CD4-positive, alpha-beta T cell (primary cell): ENCODE results near the gene DGLUCY. TPM values are rescaled to one million over a fixed set of nuclear protein-coding genes. Genes with fewer than 3 reads are reported as not detected.
A peak's percentile ranks its signal among the peaks of the same experiment; 100 is the strongest.
"Not testable (repeated sequence)": the region's sequence is repeated elsewhere in the genome, so short reads cannot be mapped to it uniquely, and the experiment has no call there.

Experiments
- ATAC-seq: fragments of 200-7000 bp; cut with Tn5 transposase; one replicate; pipeline ENCODE4 v1.10.0; 2022; ENCODE audit warnings: mild to moderate bottlenecking; ENCODE audit not compliant: poor library complexity
- CTCF ChIA-PET: fragments of 350-600 bp; sonication (Branson Sonifier 250); formaldehyde crosslinking; loops from one replicate; lab custom pipeline; 2021; ENCODE audit warnings: antibody characterized with exemption, inconsistent platforms; lab: Charles Lee
- POLR2A ChIA-PET: fragments of 350-600 bp; sonication (Branson Sonifier 250); formaldehyde crosslinking; loops from one replicate; lab custom pipeline; 2021; ENCODE audit warnings: antibody characterized with exemption, inconsistent platforms; lab: Charles Lee
- DNase-seq, 14 experiments: peaks; one replicate each; pipeline ENCODE4 v3.0.0-alpha.2; 2013 to 2020; ENCODE audit warnings: mixed read lengths in 2 of 14
- H3K27ac ChIP-seq, 2 donors: one replicate each; pipeline versions ENCODE4 v1.5.1 to v1.7.0; 2013; ENCODE audit warnings: low read length in 2 of 2, low read depth in 1 of 2, mild to moderate bottlenecking in 1 of 2
- H3K27me3 ChIP-seq, 2 experiments: 1 replicate in 1 of 2; 2 replicates in 1 of 2; pipeline versions ENCODE4 v1.6.1 to v1.7.0; 2013; ENCODE audit warnings: low read length in 2 of 2, control low read depth in 1 of 2, mild to moderate bottlenecking in 1 of 2, moderate library complexity in 1 of 2; ENCODE audit not compliant: insufficient read depth in 2 of 2, control insufficient read depth in 1 of 2
- H3K36me3 ChIP-seq: one replicate; pipeline ENCODE4 v1.6.1; 2013; ENCODE audit warnings: low read length, control low read depth; ENCODE audit not compliant: insufficient read depth
- H3K4me1 ChIP-seq: one replicate; pipeline ENCODE4 v1.6.1; 2013; ENCODE audit warnings: low read length, control low read depth; ENCODE audit not compliant: insufficient read depth
- H3K4me3 ChIP-seq: one replicate; pipeline ENCODE4 v1.5.1; 2013; ENCODE audit warnings: mild to moderate bottlenecking, low read length, moderate library complexity
- H3K9me3 ChIP-seq, 2 experiments: 1 replicate in 1 of 2; 2 replicates in 1 of 2; pipeline versions ENCODE4 v1.6.1 to v1.7.0; 2013; ENCODE audit warnings: low read length in 2 of 2, mild to moderate bottlenecking in 2 of 2, control low read depth in 1 of 2, moderate library complexity in 1 of 2; ENCODE audit not compliant: control insufficient read depth in 1 of 2, insufficient read depth in 1 of 2
- H3K27ac Mint-ChIP-seq: one replicate; pipeline ENCODE4 v1.8.0; 2020; ENCODE audit warnings: mixed read lengths
- H3K27me3 Mint-ChIP-seq: one replicate; pipeline ENCODE4 v1.8.0; 2021; ENCODE audit warnings: mixed read lengths
- H3K36me3 Mint-ChIP-seq: one replicate; pipeline ENCODE4 v1.8.0; 2021; ENCODE audit warnings: low read depth, mixed read lengths
- H3K4me1 Mint-ChIP-seq: one replicate; pipeline ENCODE4 v1.8.0; 2021; ENCODE audit warnings: low read depth, mixed read lengths
- H3K4me3 Mint-ChIP-seq: one replicate; pipeline ENCODE4 v1.8.0; 2020; ENCODE audit warnings: mild to moderate bottlenecking, mixed read lengths
- H3K9me3 Mint-ChIP-seq: one replicate; pipeline ENCODE4 v1.8.0; 2020; ENCODE audit warnings: mixed read lengths
- intact Hi-C, 2 experiments: fragments of 100-400 bp; cut with DNase I in 1 of 2; cut with micrococcal nuclease in 1 of 2; formaldehyde crosslinking; loops; one replicate each; pipeline versions ENCODE4 v1.15.1 to v1.9.0; 2023 to 2025; cut with DNase I, micrococcal nuclease
- total RNA-seq, 174 experiments: library from RNA in 2 of 174; stranded (reverse) in 2 of 174; gene quantifications; one replicate each; pipeline ENCODE4 v1.2.3 and lab custom pipeline; 2021 to 2026
- TF ChIP-seq, protein P1 (sequence below): fragments of 200-600 bp; IDR thresholded peaks from one replicate; pipeline ENCODE4 v1.8.0; 2022; ENCODE audit warnings: antibody characterized with exemption, mild to moderate bottlenecking

Gene DGLUCY
- total RNA-seq, 2 experiments from 2014 or later, result 33.0 to 34.9 TPM

DNA sequence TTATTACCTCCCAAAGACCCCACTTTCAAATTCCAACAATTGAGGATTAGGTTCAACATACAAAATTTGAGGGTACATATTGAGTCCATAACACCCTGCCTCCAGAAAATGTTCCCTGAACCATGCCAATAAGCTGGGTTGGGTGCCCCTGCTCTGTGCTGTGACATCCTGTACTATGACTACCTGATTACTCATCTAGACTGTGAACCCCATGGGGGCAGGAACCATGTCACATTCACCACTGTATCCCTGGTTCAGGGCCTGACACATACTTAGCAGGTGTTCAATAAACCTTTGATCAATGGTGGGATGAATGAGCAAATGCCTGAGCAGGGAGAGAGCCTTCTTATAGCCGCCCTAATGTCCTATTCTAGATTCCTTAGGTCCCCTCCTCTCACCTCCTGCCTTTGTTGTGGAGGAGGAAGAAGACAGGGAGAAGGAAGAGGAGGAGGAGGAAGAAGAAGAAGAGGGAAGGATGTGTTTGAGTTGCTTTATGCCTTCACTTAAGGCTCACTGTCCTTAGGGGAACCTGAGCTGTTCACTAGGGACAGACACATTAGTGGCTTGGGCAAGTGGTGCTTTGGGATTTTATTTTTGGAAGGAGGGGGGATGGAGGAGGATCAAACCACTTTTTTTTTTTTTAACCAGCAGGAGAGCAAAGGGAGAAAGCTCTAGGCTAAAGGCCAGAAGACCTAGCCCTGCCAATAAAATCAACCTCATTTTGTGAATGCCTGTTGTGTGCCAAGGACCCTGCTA lies 109.3 kb downstream of the DGLUCY start:
- peaks cover 11% of the 10 kb centered on the region for H3K36me3 ChIP-seq
- POLR2A ChIA-PET, result interaction anchor here (1.2 kb wide), 1 partner anchor 45 kb away, joined by 4 read pairs; no protein-coding TSS in a partner anchor
- no peaks in the 10 kb centered on the region for H3K9me3 Mint-ChIP-seq

DNA sequence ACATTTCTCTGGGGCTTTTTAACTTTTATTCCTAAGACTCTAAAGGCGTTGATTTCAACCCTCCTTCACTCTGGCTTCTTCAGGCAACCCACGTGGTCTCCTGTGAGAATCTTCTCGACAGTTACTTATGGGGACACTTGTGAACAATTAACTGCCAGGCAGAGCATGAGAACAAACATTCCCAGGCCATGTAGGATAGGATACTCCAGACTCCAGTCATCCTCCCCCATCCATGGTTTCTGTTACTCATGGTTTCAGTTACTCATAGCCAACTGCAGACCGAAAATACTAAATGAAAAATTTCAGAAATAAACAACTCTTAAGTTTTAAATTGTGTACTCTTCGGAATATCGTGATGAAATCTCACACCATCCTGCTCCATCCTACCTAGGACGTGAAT lies 111.2 kb downstream of the DGLUCY start:
- H3K4me3 Mint-ChIP-seq, result no peak overlapping the region
- CTCF ChIA-PET, result no interaction called here
- no peak for DNase-seq
- H3K4me1 Mint-ChIP-seq, result peaks cover 91% of the 10 kb centered on the region
- Histone ChIP-seq H3K36me3 (peaks cover 11% of the 10 kb centered on the region), H3K27me3 (no peaks in the 10 kb centered on the region), H3K4me3 (no peak overlapping the region), H3K27ac (no peak overlapping the region), H3K4me1 (peaks cover 76% of the 10 kb centered on the region), H3K9me3 (no peaks in the 10 kb centered on the region)
- H3K36me3 Mint-ChIP-seq, result peaks cover 23% of the 10 kb centered on the region
- TF ChIP-seq, protein P1, sequence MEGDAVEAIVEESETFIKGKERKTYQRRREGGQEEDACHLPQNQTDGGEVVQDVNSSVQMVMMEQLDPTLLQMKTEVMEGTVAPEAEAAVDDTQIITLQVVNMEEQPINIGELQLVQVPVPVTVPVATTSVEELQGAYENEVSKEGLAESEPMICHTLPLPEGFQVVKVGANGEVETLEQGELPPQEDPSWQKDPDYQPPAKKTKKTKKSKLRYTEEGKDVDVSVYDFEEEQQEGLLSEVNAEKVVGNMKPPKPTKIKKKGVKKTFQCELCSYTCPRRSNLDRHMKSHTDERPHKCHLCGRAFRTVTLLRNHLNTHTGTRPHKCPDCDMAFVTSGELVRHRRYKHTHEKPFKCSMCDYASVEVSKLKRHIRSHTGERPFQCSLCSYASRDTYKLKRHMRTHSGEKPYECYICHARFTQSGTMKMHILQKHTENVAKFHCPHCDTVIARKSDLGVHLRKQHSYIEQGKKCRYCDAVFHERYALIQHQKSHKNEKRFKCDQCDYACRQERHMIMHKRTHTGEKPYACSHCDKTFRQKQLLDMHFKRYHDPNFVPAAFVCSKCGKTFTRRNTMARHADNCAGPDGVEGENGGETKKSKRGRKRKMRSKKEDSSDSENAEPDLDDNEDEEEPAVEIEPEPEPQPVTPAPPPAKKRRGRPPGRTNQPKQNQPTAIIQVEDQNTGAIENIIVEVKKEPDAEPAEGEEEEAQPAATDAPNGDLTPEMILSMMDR, result no peak
- H3K27ac Mint-ChIP-seq, result no peak overlapping the region
- intact Hi-C loops, result loop anchor here (5.0 kb wide), 2 partner anchors 33 to 37 kb away; no protein-coding TSS in a partner anchor
- ATAC-seq, result no peak
- H3K9me3 Mint-ChIP-seq, result no peaks in the 10 kb centered on the region
- no peaks in the 10 kb centered on the region for H3K27me3 Mint-ChIP-seq
- POLR2A ChIA-PET, result no interaction called here

More for the DNA sequence above, 109.3 kb downstream of the DGLUCY start:
- ATAC-seq (peak; percentile 30), DNase-seq (peak in 2 of 14 experiments; percentile 43 to 71)
- CTCF ChIA-PET, result no interaction called here
- intact Hi-C loops, result loop anchor here in 1 of 2 experiments (5.0 kb wide), 1 partner anchor 59 kb away; no protein-coding TSS in a partner anchor
- TF ChIP-seq, protein P1, result no peak
- peaks cover 73% of the 10 kb centered on the region for H3K4me1 Mint-ChIP-seq
- Histone ChIP-seq H3K4me1 (peaks cover 60% of the 10 kb centered on the region), H3K9me3 (no peaks in the 10 kb centered on the region), H3K27me3 (no peaks in the 10 kb centered on the region), H3K4me3 (no peak overlapping the region), H3K27ac (no peak overlapping the region)
- no peaks in the 10 kb centered on the region for H3K27me3 Mint-ChIP-seq
- peak overlapping the region; percentile 46 for H3K27ac Mint-ChIP-seq
- H3K36me3 Mint-ChIP-seq, result peaks cover 26% of the 10 kb centered on the region
- no peak overlapping the region for H3K4me3 Mint-ChIP-seq

DNA sequence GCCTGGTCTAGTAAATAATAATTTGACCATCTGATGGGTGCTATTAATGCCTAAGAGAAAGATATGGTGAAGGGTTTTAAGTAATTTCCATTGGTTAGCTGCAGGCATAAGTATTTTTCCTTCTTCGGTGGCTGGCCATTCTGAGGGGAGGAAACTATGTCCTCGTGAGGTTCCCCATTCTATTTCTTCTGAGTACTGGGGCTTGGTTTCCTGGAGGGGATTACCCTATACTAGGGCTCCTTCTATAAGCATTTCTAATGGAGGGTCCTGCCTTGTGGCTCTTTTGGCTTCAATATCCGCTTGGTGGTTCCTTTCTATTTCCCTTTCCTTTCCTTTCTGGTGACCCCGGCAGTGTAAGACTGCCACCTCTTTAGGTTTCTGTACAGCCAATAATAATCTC lies 112.5 kb downstream of the DGLUCY start:
- H3K4me1 Mint-ChIP-seq, result peaks cover 94% of the 10 kb centered on the region

More for the DNA sequence above, 112.5 kb downstream of the DGLUCY start:
- ChIA-PET CTCF (interaction anchor here (1.1 to 3.1 kb wide), 3 partner anchors 19 to 53 kb away, joined by 4 to 19 read pairs (median 4); partner anchors contain the start of gene GPR68), POLR2A (interaction anchor here (0.6 to 5.5 kb wide), 6 partner anchors 12 to 164 kb away, joined by 3 to 187 read pairs (median 4); partner anchors contain the start of gene GPR68)
- not testable (repeated sequence) for H3K36me3 ChIP-seq, H3K9me3 Mint-ChIP-seq, ATAC-seq, H3K4me3 ChIP-seq, H3K27me3 Mint-ChIP-seq, H3K27me3 ChIP-seq, H3K9me3 ChIP-seq
- peak overlapping the region in 1 of 2 donors; percentile 76 for H3K27ac ChIP-seq
- intact Hi-C loops, result loop anchor here (5.0 kb wide), 2 partner anchors 34 to 36 kb away; no protein-coding TSS in a partner anchor
- DNase-seq, result peak in 2 of 14 experiments; percentile 35 to 61
- Mint-ChIP-seq H3K4me3 (peak overlapping the region; percentile 68), H3K27ac (peak overlapping the region; percentile 88), H3K36me3 (peaks cover 15% of the 10 kb centered on the region)
- H3K4me1 ChIP-seq, result peaks cover 82% of the 10 kb centered on the region
